ENCODE data around the gene RIOX2. TPM values are rescaled to one million over a fixed set of nuclear protein-coding genes. Genes with fewer than 3 reads are reported as not detected.

Gene RIOX2
- total RNA-seq, 2 experiments from 2014 or later, result 26.8 to 32.0 TPM

DNA sequence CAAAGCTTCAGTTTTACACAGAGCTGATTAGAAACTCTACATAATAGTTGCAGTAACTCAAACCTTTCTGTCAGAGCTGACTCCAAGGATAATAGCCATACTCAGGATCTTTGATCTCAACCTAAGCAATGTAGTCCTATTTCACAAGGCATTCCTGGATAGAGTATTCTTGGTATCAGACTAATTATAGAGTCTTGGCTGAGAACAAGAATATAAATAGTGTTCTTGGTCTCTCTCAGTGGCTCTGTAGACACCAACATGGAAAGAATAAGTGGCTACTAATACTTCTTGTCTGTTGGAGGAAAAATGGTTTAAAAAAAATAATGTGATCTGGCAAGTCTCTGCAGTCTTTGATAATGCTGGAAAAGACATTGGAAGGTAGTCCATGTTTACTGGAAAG, 55.7 kb downstream of the RIOX2 start:
- no peak for TF ChIP-seq CTCF (conservative IDR thresholded peaks at IDR 0.05; ENCODE audit: low read length)
- no peak for TF ChIP-seq EZH2phosphoT487 (IDR thresholded peaks at IDR 0.05; ENCODE audit: borderline replicate concordance, low read depth, low read length)
- Histone ChIP-seq H4K20me1 (ENCODE audit: insufficient read depth, low read length) (no peaks in the 10 kb centered on the region), H2AFZ (ENCODE audit: low read length) (no peak overlapping the region), H3K4me1 (ENCODE audit: insufficient read depth, low read length, poor library complexity, severe bottlenecking) (no peaks in the 10 kb centered on the region), H3K27ac (ENCODE audit: low read depth, low read length, poor library complexity, severe bottlenecking) (no peak overlapping the region), H3K4me2 (ENCODE audit: low read length) (no peak overlapping the region), H3K9me2 (ENCODE audit: insufficient read depth, low read length) (no peaks in the 10 kb centered on the region), H3K79me2 (ENCODE audit: insufficient read depth, low read depth, low read length) (no peaks in the 10 kb centered on the region), H3K9me3 (ENCODE audit: low read length) (no peaks in the 10 kb centered on the region), H3K36me3 (ENCODE audit: insufficient read depth, low read length) (no peaks in the 10 kb centered on the region), H3K4me3 (ENCODE audit: low read depth, low read length, poor library complexity, severe bottlenecking) (no peak overlapping the region)
- intact Hi-C loops (cut with micrococcal nuclease; ENCODE audit: unreplicated experiment), result loop anchor here (10.0 kb wide), 1 partner anchor 108 kb away; no protein-coding TSS in a partner anchor
- no TSS peak for BruUV-seq (replicated peaks)
- ChIA-PET POLR2A (interaction anchor here (0.6 to 1.0 kb wide), 2 partner anchors 25 to 194 kb away, joined by 3 to 4 read pairs; no protein-coding TSS in a partner anchor), CTCF (ENCODE audit: unreplicated experiment) (no interaction called here)
- no peak for DNase-seq (ENCODE audit: low spot score)

DNA sequence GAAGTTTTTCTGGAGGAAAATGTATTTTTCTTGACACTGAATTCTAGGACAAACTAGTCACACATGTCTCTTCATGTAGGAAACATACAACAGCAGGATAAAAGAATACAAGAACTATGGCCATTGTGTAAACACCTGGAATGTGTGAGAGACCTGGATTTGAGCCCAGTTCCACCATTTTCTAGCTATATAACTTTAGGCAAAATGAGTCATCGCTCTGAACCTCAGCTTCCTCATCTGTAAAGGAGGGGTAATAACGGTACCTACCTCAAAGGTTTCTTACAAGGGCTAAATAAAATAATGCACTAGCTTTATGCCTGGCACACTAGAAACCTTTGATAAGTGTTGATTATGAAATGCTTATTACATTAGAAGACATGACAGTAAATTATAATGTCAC, 57.8 kb downstream of the RIOX2 start:
- TF ChIP-seq CTCF (conservative IDR thresholded peaks at IDR 0.05; ENCODE audit: low read length), result no peak
- DNase-seq (ENCODE audit: low spot score), result no peak
- BruUV-seq (replicated peaks), result no TSS peak
- Histone ChIP-seq H3K9me3 (ENCODE audit: low read length) (no peaks in the 10 kb centered on the region), H2AFZ (ENCODE audit: low read length) (peak overlapping the region; percentile 35), H3K27ac (ENCODE audit: low read depth, low read length, poor library complexity, severe bottlenecking) (no peak overlapping the region), H3K4me3 (ENCODE audit: low read depth, low read length, poor library complexity, severe bottlenecking) (no peak overlapping the region), H3K4me1 (ENCODE audit: insufficient read depth, low read length, poor library complexity, severe bottlenecking) (peaks cover 7% of the 10 kb centered on the region), H4K20me1 (ENCODE audit: insufficient read depth, low read length) (no peaks in the 10 kb centered on the region), H3K36me3 (ENCODE audit: insufficient read depth, low read length) (no peaks in the 10 kb centered on the region), H3K9me2 (ENCODE audit: insufficient read depth, low read length) (no peaks in the 10 kb centered on the region), H3K4me2 (ENCODE audit: low read length) (no peak overlapping the region), H3K79me2 (ENCODE audit: insufficient read depth, low read depth, low read length) (no peaks in the 10 kb centered on the region)
- ChIA-PET POLR2A (interaction anchor here (1.6 kb wide), 1 partner anchor 20 kb away, joined by 4 read pairs; no protein-coding TSS in a partner anchor), CTCF (ENCODE audit: unreplicated experiment) (no interaction called here)
- intact Hi-C loops (cut with micrococcal nuclease; ENCODE audit: unreplicated experiment), result loop anchor here (10.0 kb wide), 1 partner anchor 110 kb away; no protein-coding TSS in a partner anchor

- Histone ChIP-seq H3K4me2 (ENCODE audit: low read length) (no peak overlapping the region), H4K20me1 (ENCODE audit: insufficient read depth, low read length) (no peaks in the 10 kb centered on the region), H3K9me2 (ENCODE audit: insufficient read depth, low read length) (no peaks in the 10 kb centered on the region), H3K27ac (ENCODE audit: low read depth, low read length, poor library complexity, severe bottlenecking) (no peak overlapping the region), H2AFZ (ENCODE audit: low read length) (peak overlapping the region; percentile 62; the same call in 1 of the 2 replicates), H3K9me3 (ENCODE audit: low read length) (no peaks in the 10 kb centered on the region), H3K4me1 (ENCODE audit: insufficient read depth, low read length, poor library complexity, severe bottlenecking) (peaks cover 7% of the 10 kb centered on the region), H3K36me3 (ENCODE audit: insufficient read depth, low read length) (no peaks in the 10 kb centered on the region), H3K4me3 (ENCODE audit: low read depth, low read length, poor library complexity, severe bottlenecking) (no peak overlapping the region), H3K79me2 (ENCODE audit: insufficient read depth, low read depth, low read length) (no peaks in the 10 kb centered on the region)
- no peak for DNase-seq (ENCODE audit: low spot score)
- ChIA-PET POLR2A (no interaction called here), CTCF (ENCODE audit: unreplicated experiment) (no interaction called here)
- TF ChIP-seq EZH2phosphoT487 (IDR thresholded peaks at IDR 0.05; ENCODE audit: borderline replicate concordance, low read depth, low read length) (no peak), CTCF (conservative IDR thresholded peaks at IDR 0.05; ENCODE audit: low read length) (no peak)
- intact Hi-C loops (cut with micrococcal nuclease; ENCODE audit: unreplicated experiment), result loop anchor here (10.0 kb wide), 1 partner anchor 113 kb away; no protein-coding TSS in a partner anchor
- no TSS peak for BruUV-seq (replicated peaks)
These were observed 60.8 kb downstream of the RIOX2 start for GRCh38 chr3:97911459-97911858.

All from OCI-LY7 (cell line).